Fibroblast of lung (primary cell): ENCODE data around the gene LTO1.

ENCODE experiments used
- CTCF ChIP-seq, 2 donors: IDR thresholded peaks in 1 of 2; conservative IDR thresholded peaks in 1 of 2; 1 replicate in 1 of 2; 2 replicates in 1 of 2; pipeline ENCODE4 v1.5.1; 2011 to 2012; ENCODE audit warnings: low read length in 2 of 2, control low read depth in 1 of 2, inconsistent platforms in 1 of 2, low read depth in 1 of 2, mild to moderate bottlenecking in 1 of 2
- EZH2 ChIP-seq: IDR thresholded peaks from 2 replicates; pipeline ENCODE4 v1.5.1; 2012; ENCODE audit warnings: low read length, control low read depth, mild to moderate bottlenecking; ENCODE audit errors: missing control alignments

GRCh38 chr11:69624293-69624692 is 50.9 kb downstream of the LTO1 start:
- TF ChIP-seq CTCF (conservative IDR thresholded peaks at IDR 0.05 in 1 of 2, IDR thresholded peaks at IDR 0.05 in 1 of 2; ENCODE audit: low read depth in 1 of 2, low read length in 2 of 2) (no peak), EZH2 (no peak)
